HG03520 (cell line): Measurements from ENCODE around the gene MED12L.
A peak's percentile ranks its signal among the peaks of the same experiment; 100 is the strongest.
"Not testable (repeated sequence)": the region's sequence is repeated elsewhere in the genome, so short reads cannot be mapped to it uniquely, and the experiment has no call there.

Experiments used
- ATAC-seq: cut with Tn5 transposase; IDR thresholded peaks from one replicate; pipeline ENCODE4 v1.9.1; 2021; ENCODE audit warnings: mild to moderate bottlenecking, moderate library complexity; ENCODE audit not compliant: unreplicated experiment

The MED12L gene, protein sequence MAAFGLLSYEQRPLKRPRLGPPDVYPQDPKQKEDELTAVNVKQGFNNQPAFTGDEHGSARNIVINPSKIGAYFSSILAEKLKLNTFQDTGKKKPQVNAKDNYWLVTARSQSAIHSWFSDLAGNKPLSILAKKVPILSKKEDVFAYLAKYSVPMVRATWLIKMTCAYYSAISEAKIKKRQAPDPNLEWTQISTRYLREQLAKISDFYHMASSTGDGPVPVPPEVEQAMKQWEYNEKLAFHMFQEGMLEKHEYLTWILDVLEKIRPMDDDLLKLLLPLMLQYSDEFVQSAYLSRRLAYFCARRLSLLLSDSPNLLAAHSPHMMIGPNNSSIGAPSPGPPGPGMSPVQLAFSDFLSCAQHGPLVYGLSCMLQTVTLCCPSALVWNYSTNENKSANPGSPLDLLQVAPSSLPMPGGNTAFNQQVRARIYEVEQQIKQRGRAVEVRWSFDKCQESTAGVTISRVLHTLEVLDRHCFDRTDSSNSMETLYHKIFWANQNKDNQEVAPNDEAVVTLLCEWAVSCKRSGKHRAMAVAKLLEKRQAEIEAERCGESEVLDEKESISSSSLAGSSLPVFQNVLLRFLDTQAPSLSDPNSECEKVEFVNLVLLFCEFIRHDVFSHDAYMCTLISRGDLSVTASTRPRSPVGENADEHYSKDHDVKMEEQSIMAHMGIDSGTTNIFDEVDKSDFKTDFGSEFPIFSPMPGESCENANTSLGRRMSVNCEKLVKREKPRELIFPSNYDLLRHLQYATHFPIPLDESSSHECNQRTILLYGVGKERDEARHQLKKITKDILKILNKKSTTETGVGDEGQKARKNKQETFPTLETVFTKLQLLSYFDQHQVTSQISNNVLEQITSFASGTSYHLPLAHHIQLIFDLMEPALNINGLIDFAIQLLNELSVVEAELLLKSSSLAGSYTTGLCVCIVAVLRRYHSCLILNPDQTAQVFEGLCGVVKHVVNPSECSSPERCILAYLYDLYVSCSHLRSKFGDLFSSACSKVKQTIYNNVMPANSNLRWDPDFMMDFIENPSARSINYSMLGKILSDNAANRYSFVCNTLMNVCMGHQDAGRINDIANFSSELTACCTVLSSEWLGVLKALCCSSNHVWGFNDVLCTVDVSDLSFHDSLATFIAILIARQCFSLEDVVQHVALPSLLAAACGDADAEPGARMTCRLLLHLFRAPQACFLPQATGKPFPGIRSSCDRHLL (N-terminal part only)

DNA sequence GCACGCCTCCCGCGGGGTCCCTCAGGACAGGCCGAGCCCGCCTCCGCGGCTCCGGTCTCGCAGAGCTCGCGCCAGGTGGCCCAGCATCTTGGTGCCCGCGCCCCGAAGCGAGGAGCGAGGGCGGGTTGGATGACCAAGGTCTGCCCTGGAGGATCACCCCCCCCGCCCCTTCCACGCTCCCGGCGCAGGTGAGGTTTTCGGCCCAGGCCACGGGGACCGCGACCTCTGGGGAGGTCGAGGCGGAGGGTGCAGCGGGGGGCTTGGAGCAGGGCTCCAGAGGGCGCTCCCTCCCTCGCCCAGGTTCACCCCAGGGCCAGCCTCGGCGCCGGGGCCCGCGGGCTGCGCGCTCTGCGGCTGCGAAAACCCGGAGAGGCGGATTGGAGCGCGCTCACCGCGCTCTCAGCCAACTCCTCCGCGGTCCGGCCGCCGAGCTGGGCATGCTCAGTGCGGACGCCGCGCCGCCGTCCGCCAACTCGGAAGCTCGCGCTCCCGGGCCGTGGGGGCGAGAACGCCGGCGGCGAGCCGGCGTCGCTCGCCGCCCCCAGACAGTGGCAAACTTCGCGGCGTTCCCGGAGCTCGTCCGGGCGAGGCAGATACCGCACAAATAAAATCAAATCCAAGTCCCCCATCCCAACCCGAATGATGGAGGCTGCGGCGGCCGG, at the start of gene MED12L:
TSS of gene MED12L (plus strand) at position 438 of the 662 bp plus-strand sequence. CDS start 1,263 bp downstream, outside the sequence.
- peak; percentile 69 for ATAC-seq

DNA sequence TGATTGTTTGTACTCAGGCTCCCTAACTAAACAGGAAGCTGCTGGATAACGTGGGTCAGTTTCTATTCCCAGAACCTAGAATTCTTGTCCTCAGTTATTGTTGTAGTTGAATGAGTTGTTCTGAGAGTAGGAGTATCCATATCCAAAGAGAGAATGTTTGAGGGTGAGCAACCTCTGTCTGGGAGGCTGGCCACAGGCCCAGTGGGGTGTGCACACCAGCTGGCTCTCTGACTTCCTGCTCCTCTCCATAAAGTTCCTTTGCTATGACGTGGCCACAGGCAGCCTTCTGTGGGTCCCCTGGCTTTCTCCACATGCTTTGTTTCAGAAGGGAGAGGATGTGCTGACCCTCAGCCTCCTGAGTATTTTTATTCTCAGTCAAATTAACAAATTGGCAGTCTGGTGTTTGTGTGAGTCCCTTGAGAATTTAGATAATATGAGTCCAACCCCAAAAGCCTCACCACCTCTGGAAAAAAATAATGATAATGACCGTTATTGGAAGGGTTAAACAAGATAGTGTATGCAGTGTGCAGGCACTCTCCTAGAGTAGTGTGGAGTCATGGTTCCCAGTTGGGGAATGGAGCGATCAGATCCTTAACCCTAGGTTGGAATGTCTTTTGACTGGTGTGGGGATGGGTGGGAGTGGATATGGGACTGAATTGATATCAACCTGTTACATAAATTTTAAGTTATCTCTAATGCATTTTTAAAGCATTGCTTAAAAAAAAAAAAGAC, 47.6 kb upstream of the MED12L start:
- ATAC-seq = no peak

DNA sequence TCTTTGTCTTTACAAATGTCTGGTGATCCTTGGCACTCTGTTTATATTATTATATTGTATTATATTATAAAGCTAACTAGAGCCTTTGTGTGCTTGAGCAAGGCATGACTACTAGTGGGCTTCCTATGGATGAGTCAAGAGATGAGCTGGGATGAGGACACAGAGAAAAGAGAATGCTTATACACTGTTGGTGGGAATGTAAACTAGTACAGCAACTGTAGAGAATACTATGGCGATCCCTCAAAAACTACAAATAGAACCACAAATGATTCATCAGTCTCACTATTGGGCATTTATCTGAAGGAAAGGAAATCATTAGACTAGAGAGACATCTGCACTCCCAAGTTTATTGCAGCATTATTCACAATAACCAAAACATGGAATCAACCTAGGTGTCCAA, 40.8 kb upstream of the MED12L start:
- no peak for ATAC-seq

DNA sequence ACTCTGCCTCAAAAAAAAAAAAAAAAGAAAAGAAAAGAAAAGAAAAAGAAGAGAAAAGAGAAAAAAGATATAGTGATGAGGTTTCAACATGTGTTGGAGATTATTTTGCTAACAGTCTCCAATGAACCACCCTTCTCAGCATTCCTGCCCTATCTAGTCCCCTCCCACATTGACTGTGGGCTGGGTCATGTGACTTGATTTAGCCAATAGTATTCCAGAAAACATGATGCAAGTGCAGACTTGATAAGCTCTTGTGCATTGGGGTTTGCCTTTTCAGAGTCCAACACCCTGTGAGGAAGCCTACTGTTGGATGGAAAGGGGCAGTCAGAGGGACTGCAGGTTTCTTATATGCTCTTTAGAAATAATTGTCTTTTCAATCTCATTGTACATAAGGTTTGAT, 37.8 kb upstream of the MED12L start:
- ATAC-seq = no peak

DNA sequence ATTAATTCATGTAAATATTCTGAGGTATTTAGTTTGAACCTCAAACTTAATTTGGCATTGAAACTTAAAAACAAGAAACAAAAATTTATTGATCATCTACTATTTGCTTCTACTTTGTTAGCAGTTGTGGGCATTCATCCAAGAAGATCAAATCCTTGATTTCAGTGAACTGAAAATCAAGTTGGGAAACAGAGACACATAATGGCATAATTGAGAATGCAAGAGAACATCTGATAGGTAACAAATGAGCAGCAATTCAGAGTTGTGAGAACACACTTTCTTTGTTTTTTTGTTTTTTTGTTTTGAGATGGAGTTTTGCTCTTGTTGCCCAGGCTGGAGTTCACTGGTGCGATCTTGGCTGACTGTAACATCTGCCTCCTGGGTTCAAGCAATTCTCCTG, 33.9 kb upstream of the MED12L start:
- no peak for ATAC-seq

DNA sequence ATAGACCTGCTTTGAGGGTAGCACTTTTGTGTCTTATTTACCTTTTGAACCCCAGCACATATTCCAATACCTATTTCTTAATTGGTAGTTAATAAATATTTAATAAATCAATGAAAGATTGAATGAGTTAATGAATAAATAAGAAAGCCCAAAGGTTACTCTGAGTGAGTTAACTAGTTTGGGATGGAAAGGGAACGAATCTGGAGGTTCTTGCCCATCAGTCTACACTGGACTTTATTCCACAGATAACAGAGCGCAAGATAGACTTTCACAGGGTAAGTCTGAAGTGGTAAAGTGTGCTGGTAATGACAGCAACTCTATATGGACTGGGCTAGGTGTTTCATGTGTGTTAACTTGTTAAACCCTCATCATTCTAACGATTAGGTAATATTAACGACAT, 33.1 kb upstream of the MED12L start:
- ATAC-seq = no peak

DNA sequence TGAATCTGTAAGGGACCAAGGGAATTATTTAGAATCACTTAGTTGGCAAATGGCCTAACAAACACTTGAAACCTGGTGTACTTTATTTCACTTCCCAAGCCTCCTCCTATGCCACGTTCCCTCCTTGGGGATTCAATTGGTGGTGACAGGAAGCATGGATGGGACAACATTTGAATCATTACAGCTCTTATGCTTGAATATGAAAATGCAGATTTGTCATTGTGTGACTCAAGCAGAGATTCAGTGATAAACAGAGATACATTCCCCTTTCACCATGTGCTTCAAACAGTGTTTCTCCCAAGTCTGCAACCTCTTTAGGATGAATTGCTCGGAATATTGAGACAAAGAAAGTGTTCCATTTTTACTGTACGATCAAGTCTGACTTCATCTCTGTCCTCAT, 32.7 kb upstream of the MED12L start:
- no peak for ATAC-seq

DNA sequence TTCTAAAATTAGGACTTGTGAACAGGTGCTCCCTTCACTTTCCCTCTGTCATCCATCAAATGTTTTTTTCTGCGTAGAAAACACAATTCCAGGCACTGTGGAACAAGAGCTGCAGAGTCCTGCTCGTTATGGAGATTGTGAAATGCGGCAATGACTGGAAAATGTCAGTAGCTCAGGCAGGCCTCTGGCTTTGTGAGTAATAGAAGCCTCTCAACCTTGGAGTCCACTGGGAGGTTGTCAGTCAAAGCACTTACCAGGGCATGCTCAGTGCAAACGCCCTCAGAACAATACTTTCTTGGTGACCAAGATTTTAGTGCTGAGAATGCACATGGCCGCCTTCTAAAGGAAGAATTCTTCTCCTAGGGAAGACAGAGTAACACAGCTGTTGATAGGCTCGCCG, 26.7 kb upstream of the MED12L start:
- no peak for ATAC-seq

DNA sequence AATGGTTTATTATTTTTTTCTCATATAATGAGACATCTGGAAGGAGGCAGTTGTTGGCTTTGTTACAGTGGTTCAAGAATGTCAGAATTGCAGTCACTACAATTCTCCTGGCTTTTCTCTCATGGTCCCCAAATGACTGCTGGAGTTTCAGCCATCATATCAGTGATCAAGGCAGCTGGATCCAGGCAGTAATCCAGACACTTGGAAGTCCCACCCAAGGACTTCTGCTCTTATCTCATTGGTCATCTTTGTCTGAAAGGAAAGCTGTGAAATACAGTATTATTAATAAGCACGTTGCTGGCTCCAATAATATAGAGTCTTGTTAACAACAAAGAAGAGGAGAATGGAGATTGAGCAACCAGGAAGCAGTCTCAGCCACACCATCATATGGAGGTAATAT, 22.9 kb upstream of the MED12L start:
- no peak for ATAC-seq

DNA sequence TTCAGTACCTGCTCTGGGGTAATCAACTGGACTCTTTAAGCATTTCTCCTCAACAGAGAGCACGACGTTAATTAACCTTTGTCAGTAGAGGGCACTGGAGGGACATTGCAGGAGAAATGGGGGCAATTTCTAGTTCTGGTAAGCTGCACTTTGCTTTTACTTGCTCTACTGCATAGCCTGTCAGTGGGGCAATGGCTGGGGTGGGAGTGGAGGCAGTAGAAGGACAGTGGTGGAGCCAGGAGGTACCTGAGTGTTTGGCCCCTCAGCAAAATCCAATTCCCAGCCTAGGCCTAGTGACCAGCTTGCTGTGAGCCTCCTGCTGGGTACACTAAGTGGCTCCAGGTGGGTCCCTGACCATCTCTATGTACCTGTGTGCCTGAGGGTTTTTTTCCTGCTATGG, 18.3 kb upstream of the MED12L start:
- ATAC-seq = no peak

DNA sequence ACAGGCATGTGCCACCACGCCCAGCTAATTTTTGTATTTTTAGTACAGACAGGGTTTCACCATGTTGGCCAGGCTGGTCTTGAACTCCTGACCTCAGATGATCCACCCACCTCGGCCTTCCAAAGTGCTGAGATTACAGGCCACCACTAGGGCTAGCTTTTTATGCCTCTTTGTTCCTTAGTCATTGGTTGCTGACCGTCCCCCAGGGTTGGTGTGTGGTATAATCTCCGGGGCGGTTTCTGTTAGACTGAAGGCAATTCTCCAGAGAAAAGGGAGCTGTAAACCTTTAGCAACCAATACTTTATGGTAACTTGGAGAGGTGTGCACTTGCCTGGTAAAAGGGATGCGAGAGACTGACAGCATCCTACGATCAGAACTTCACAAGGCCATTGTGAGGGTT, 12.6 kb upstream of the MED12L start:
- not testable (repeated sequence) for ATAC-seq

DNA sequence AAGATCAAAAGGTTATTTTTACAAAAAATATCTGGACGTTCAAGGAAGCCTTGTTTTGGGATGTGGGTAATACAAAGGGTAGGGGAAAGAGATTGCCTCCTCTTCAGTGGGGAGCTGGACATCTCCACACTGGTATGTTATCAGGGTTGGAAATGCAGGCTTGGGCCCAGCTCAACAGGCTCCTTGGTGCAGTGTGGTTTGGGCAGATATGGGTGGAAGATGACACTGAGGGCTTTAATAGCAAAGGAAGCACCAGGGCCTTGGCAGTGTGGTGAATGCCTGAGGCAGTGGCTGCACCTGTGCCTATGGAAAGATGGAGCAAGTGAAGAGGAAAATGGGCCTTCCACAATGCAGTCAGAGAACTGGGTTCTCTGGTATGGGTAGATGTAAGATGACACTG, 11.2 kb upstream of the MED12L start:
- ATAC-seq = no peak

DNA sequence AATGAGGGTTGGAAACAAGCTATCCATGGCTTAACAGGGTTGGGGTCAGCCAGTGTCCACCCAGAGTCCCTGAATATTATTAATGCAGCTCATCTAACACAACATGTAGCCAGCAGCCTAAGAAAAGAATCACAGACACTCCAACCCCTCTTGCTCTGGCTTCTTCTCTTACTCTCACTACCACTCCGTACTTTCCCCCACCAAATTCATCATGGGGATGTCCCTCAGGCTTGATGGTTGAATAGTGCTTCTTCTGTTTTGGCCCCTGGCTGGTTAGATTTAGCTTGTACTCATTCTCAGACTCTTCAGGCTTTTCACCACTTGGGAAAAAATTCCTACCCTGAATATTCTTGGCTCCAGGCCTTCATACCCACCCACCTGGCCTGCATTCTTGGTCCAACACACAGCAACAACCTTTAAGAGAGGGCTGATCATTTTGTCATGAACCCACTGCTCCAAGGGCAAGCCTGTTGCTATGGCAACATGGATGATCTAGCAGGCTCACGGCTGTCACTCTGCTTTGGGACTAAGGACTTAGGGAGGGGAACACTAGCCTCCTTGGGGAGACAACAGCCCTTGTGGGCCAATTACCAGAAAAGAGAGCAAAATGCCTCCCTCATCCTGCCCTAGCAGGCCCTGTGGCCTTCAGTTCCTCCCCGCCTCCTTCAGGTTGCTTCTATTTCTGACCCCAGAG, 9.4 kb upstream of the MED12L start:
- ATAC-seq = no peak

DNA sequence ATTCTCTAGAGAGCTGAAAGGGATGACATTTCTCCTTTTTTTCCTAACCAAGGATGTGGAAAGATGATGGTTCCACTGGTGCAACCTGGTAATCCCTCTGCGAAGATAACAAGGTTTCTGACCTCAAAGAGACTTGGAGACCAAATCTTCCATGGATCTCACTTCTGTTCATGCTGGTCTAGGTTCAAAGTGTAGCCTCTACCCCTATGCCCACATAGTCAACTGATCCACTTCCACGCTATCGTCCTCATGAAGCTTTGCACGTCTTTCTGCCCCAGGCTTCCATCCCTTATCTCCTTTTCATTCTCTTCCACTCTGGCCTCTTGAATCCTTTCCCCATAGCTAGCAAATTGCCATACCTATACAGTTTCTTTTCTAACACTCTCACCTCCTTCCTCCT, 8.8 kb upstream of the MED12L start:
- ATAC-seq = no peak

DNA sequence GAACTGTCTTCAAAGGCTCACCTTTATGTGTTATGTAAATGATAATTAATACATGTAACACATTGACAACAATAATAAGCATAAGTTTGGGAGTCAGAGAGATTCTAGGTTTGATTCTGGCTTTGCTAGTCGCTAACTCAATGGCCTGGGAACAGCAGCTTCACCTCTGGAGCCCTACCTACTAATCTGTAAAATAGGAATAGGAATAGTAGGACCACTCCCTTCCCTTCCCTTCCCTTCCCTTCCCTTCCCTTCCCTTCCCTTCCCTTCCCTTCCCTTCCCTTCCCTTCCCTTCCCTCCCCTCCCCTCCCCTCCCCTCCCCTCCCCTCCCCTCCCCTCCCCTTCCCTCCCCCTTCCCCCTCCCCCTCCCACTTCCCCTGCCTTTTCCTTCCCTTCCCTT, 4.4 kb upstream of the MED12L start:
- ATAC-seq = not testable (repeated sequence)

DNA sequence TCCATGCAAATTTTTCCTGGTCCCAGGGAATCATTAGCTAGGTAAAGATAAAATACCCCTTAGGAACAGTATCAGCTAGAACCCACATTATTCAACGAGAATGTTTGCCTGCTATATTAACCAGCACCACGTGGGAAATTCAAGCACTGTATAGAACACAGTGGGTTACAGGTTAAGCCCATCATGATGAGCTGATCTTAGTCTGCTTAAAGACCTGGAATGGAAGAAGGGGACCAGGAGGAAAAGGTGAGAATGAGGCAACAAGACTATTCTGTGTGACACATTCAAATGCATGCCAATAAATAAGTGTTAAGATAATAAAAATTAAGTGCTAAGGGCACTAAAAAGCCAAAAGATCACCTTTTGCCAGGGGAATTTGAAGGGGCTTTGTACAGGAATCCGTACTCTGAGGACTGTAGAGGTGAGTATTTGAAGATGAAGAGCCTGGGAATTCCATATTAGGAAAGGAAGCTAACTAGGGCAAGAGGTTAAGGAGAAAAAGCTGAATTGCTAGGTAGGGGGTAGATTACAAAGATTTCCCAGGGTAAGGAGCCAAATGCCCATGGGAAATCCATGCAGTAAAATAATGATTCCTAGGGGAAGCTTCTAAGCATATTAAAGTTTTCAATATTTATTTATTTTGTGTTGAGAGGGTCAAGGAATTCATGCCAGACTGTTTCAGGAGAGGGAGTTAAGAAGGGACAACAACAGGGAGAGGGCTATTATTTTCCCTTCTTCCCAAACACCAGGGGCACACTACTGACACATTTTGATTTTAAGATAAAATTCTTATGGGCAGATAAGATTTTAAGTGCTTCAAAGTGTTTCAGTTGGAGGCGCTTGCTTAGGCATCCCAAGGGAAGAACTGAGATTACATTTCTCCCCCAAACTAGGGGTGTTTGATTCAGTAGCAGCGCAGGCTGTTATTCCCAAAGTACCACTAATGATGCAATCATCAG, 2.3 kb upstream of the MED12L start:
- ATAC-seq = no peak

DNA sequence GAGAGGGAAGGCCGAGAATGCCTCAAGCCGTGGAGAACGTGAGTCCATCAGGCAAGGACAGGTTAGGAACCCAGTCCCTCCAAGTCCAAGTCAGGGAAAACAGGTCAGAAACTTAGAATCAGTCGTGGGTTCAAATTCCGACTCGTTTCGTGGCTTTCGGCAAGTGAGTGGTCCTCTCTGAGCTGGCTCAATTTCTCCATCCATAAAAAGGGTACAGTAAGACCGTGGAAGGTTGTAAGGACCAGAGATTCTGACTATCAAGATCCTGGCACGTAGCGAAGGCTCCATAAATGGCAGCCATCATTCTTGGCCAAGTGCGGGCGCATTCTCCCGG, 604 bp upstream of the MED12L start:
- no peak for ATAC-seq

DNA sequence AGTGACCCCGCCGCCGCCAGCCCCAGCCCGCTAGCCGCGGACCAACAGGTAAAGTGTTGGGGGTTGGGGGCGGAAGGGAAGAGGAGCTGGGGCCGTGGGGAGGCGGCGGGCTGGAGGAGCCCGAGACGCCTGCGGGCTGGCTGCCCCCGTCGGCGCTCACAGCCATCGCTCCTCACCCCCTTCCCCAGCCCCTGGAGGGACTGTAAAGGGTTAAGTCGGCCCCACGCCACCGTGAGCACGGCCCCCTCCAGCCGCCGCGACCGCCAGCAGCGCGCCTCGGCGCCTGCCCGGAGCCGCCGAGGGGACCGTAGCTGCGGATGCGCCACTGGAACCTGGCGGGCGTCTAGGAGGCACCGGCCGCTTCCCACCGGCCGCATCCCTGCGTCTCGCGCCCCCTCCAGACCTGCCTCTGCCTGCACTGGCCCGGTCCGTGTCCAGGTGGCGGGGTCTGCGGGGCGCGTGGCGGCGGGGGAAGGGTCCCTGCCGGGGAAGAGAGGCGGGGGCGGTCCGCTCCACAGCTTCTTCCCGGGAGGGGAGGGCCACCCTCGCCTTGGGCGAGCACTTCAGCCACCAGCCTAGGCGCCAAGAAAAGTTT, 522 bp downstream of the MED12L start:
- ATAC-seq = peak; percentile 18
